ENCODE data around the gene METTL21C.

DNA sequence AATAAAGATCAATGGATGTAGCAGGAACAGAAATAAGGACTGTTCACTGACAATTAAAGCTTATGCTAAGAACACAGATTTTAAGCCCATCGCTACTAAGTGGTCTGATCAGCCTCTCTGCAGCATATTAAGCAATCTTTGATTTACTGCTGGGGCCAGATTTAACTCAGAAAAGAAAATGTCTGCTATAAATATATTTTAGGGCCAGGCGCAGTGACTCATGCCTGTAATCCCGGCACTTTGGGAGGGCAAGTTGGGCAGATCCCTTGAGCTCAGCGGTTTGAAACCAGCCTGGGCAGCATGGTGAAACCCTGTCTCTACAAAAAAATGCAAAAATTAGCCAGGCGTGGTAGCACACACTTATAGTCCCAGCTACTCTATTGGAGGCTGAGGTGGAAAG lies 43.0 kb downstream of the METTL21C start:
- TF ChIP-seq, protein P1, sequence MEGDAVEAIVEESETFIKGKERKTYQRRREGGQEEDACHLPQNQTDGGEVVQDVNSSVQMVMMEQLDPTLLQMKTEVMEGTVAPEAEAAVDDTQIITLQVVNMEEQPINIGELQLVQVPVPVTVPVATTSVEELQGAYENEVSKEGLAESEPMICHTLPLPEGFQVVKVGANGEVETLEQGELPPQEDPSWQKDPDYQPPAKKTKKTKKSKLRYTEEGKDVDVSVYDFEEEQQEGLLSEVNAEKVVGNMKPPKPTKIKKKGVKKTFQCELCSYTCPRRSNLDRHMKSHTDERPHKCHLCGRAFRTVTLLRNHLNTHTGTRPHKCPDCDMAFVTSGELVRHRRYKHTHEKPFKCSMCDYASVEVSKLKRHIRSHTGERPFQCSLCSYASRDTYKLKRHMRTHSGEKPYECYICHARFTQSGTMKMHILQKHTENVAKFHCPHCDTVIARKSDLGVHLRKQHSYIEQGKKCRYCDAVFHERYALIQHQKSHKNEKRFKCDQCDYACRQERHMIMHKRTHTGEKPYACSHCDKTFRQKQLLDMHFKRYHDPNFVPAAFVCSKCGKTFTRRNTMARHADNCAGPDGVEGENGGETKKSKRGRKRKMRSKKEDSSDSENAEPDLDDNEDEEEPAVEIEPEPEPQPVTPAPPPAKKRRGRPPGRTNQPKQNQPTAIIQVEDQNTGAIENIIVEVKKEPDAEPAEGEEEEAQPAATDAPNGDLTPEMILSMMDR (IDR thresholded peaks at IDR 0.05), result no peak
- no peak for TF ChIP-seq ZFX (IDR thresholded peaks at IDR 0.05; ENCODE audit: borderline replicate concordance)
